ENCODE data around the gene SLIT3.
A peak's percentile ranks its signal among the peaks of the same experiment; 100 is the strongest.
"Not testable (repeated sequence)": the region's sequence is repeated elsewhere in the genome, so short reads cannot be mapped to it uniquely, and the experiment has no call there.

The SLIT3 gene

DNA sequence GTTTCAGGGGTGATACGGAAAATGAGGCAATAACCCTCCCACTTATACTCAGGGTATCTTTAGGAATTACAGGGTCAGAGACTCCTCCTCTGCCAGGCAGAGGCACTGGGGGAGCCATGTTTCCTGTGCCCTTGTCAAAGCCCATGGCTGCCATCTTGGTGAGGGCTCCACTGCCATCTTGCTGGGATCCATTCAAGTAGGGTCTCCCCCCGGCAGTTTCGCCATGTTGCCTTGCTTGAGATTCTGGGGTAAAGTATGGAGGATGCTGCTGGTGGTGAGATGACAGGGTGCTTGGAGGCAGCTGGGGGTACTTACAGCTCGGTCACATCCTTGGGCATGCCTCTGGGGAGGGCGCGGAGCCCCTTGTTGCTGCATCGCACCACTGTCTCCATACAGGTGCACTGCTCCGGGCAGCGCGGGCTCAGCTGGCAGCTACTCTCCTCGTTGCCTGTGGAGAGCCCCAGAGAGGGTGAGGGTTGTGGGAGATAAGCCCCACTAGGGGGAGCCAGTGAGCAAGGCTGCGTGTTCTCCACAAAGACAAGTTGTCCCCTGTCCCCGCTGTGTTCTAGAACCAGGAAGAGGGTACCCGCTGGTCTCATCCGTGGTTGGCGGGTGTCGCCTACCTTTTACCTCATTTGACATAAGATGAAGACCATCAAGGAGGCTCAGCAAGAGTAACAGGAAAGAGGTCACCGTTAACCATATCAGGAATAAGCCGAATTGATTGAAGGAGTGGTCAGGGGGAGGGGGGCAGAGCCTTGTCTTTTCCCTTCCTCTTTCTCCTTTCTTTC, 552.8 kb downstream of the SLIT3 start:
- DNase-seq, result peak; percentile 7

DNA sequence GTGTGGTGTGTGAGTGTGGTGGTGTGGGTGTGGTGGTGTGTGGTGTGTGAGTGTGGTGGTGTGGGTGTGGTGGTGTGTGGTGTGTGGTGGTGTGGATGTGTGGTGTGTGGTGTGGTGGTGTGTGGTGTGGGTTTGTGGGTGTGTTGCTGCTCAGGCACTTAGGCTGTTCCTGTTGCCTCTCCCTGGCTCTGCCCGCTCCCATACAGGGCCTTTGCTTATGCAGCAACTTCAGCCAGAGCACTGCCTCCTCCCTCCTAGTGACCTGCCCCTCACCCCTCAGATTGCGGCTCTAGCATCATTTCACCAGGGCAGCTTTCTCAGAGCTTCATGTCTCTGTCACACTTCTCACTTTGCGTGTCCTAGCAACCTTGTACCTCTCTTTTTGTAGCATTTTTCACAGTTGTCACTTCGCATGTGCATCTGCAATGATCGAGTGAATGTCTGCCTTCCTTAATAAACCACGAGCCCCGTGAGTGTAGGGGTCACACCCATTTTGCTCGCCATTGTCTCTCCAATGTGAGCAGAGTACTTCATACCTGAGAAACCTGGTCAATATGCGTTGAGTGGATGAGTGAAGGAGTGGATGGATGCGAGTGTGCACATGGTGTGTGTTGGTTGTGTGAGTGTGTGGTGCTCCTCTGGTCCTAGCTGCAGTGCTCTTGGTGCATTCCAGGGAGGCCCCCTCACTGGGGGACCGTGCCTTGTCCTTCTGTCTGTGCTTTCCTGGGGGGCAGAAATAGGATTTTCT, 553.9 kb downstream of the SLIT3 start:
- DNase-seq, result no peak

DNA sequence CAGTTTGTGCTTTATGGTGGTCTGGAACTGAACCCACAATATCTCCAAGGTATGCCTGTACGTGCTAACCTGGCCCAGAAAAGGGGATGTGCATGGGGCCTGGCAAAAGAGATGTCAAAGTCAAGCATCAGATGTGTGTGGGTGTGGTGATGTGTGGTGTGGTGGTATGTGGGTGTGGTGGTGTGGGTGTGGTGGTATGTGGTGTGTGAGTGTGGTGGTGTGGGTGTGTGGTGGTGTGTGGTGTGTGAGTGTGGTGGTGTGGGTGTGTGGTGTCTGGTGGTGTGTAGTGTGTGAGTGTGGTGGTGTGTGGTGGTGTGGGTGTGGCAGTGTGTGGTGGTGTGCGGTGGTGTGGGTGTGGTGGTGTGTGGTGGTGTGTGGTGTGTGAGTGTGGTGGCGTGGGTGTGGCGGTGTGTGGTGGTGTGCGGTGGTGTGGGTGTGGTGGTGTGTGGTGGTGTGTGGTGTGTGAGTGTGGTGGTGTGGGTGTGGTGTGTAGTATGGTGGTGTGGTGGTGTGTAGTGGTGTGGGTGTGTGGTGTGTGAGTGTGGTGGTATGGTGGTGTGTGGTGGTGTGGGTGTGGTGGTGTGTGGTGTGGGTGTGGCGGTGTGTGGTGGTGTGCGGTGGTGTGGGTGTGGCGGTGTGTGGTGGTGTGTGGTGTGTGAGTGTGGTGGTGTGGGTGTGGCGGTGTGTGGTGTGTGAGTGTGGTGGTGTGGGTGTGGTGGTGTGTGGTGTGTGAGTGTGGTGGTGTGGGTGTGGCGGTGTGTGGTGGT, 554.6 kb downstream of the SLIT3 start:
- DNase-seq, result not testable (repeated sequence)

DNA sequence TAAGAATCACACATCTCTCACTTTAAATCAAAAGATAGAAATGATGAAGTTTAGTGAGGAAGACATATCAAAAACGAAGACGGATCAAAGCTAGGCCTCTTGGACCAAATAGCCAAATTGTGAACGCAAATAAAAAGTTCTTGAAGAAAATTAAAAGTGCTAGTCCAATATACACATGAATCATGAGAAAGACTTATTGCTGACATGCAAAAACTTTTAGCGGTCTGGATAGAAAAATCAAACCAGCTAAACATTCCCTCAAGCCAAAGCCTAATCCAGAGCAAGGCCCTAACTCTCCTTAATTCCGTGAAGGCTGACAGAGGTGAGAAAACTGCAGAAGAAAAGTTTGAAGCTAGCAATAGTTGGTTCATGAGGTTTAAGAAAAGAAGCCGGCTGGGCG, 557.3 kb downstream of the SLIT3 start:
- no peak for DNase-seq

DNA sequence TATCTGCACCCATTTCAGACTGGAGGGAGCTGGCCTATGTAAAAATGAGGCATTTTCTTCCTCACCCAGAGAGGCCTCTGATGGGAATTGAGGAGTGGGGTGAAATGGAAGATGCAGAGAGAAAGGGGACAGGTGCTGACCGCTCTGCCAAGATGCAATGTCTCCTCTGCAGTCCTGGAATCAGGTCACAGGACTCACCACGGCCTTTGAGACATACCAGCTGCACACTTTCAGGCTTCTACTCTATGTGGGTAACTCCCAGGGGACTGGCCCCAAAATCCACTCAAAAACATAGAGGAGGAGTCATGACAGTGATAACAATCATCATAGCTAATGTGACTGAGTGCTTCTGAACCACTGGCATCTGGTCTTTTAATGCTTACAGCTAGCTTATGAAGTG, 558.6 kb downstream of the SLIT3 start:
- not testable (repeated sequence) for DNase-seq

DNA sequence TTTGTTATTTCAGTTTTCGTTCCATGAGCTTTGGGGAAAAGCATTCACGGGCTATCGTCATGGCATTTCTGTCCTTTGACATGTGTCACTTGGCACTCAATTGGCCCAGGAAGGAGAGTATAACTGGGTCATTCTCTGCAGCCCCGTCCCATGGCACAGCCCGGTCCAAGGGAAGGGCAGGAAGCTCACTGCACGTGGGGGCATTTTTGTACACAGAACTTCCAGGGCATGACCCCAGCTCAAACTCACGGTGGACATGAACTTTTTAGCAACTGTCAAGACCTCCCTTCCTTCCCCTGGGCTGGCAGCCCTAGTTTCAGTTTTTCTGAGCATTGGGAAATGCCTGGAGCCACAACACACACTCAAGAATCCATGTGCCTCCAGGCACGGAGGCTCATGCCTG, 560.1 kb downstream of the SLIT3 start:
- DNase-seq, result no peak

DNA sequence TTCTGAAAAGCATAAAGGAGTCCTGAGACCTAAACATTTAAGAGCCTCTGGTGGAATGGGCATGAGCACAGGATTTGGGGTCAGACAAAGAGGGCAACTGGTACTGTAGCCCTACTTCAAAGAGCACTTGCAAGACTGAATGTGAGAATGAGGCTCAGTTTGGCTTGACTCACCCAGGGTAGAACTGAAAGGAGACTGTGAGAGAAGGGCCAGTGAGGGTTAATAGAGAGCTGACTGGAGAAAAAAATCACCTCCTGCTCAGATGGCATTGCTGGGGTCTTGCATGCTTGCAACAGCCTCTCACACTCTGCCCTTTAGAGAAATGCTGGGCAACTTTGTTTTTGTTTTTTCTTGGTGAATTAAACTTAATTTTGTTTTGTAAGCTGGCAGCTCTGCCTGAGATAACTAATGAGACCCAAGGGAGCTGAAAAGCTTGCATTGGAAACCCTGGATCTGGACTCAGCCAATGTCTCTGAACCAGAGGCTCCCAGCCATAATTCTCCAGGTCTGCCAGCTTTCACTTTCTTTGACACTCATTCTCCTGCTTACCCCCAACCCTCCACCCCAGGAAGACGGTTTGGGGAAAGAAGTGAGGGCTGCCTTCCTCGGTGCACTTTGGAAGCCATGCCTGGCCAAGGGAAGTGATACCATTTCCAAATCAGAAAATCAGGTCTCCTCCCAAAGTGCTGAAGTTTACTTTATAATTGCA, 560.7 kb downstream of the SLIT3 start:
- no peak for DNase-seq

DNA sequence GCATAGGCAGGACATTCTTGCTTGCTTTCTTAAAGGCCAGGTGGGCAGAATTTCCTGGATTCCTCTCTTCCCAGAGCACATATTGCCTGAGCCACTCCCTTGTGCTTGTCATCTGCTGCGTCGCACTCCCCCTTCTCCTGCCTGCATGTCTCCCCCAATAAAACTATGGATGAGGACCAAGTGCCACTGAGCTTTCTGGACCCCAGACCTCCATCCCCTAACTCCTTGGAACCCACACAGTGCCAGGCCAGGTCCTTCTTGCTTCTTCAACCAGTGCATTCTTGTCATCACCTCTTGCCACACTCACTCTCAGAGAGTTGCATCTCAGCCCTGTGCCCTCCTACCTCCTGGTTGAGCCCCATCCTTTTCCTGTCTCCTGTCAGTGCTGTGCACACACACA, 563.9 kb downstream of the SLIT3 start:
- no peak for DNase-seq

DNA sequence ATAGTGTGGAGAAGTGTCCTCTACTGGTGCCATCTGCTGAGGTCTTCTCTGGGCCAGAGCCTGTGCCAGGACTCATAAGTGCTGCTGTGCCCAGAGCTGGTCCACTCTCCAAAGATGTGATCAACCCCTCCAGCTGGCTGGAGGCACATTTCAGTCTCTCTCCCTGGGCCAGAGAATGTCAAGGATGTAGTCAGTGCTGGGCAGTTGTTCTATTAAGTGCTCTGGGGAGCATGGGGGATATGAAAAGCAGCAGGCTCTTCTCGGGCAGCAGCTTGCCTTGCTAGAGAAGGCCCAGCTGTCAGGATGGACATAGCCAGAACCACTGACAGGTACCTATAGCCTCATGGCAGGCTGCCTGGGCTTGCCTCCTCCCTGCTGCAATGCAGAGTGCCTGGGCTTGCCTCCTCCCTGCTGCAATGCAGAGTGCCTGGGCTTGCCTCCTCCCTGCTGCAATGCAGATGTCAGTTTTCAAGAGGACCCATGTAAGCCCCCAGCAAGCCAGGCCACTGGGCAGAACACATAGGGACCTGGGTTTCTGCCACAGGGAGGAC, 564.6 kb downstream of the SLIT3 start:
- no peak for DNase-seq

DNA sequence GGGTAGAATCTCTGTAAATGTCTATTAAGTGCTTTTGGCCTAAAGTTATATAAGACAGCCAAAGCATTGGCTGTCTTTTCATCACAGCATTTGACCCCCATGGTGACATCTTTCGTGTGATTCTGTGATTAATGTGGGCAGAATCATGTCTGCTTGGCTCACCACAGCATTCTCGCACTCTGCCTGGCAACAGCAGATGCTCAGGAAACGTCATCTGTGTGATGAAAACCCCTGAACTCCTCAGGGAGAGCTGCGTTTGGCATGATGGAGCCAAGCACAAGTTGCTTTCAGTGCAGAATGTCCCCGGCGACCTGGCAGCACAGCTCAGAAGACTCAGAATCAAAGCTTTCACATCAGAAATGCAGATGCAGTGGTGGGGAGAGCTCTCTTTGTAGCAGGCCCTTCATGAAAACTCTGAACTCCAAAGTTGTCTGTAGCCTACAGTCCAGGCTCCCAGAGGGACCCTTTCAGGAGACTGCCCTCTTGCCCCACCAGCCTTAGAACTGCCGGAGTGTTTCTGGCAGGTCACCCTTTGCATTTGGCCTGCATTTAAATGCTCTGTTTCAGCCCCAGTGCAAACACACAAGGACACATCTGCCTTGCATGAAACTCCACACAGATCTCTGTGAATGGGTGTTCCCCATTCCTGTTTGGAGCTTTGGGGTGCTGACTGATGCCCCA, 566.2 kb downstream of the SLIT3 start:
- DNase-seq, result no peak

DNA sequence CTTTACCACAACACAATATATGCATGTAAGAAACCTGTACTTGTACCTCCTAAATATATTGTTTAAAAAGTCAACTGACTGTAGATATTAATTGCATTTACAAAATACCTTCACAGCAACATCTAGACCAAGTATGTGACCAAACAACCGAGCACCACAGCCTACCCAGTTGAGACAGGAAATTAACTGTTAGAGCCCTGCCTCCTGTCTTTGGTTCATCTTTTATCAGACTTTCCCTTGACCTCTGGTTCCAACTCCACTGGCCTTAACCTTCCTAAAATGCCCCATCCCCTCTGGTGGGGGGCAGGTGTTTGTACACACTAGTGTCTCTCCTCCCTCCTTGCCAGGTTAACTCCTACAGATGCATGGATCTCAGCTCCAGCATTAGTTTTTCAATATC, 566.8 kb downstream of the SLIT3 start:
- no peak for DNase-seq

DNA sequence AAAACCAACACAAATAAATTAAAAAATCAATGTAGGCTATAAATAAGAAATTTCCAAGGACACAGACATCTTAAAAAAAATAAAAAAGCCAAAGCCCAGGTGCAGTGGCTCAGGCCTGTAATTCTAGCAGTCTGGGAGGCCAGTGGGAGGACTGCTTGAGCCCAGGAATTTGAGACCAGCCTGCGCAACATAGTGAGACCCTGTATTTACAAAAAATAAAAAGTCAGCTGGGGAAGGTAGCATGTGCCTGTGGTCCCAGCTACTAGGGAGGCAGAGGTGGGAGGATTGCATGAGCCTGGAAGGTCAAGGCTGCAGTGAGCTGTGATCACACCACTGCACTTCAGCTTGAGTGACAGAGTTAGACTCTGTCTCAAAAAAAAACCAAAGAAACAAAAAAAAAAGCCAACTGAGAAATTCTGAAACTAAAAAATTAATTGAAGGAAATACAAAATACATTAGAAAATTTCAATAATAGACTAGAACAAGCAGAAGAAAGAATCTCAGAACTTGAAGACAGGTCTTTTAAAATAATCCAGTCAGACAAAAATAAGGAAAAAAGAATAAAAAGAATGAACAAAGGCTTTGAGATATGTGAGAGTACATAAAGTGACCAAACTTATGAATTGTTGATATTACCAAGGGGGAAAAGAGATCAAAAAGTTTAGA, 572.3 kb downstream of the SLIT3 start:
- DNase-seq, result no peak

DNA sequence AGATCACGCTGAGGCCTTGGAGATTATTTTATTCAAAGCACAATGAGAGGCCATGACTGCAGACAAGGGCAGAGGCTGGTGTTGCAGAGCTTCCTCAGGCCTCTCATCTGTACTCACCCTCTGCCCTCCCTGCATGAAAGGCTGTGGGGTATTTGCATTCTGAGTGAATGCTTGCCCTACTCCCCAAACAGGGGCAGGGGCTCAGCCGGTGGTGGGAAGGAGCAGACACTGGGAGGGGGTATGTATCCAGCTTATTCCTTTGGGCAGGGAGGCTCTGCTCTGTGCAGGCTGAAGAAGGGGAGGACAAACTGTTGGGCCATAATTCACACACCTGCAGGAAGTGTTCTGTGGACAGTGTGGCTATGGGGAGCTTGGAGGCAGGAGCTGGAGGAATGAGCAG, 573.4 kb downstream of the SLIT3 start:
- no peak for DNase-seq

DNA sequence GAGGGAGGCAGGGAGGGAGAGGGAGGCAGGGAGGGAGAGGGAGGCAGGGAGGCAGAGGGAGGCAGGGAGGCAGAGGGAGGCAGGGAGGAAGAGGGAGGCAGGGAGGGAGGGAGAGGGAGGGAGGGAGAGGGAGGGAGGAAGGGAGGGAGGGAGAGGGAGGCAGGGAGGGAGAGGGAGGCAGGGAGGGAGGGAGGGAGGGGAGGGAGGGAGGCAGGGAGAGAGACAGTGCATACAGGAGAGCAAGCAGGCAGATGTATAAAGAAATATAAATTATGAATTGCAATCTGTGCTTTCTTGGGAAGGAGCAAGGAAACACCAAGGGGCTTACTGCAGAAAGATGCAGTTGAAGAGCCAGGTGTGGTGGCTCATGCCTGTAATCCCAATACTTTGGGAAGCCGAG, 574.6 kb downstream of the SLIT3 start:
- no peak for DNase-seq

DNA sequence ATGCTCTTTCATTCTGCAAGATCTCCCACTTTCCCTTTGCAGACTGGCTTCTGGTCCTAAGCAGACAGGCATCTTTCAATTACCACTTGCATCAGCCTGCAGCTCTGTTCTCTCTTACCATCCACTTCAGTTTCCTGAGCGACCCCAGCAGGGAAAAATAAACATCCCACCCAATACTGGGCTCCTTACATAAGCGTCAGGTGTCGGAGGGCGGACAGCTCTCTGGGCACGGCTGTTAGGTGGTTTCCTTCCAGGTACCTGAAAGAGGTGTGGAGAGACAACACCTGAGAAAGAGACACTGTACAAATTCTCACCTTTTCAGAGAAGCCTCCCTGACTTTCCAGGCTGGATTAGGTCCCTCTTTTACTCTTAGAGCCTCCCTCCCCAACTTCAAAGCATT, 576.7 kb downstream of the SLIT3 start:
- no peak for DNase-seq

DNA sequence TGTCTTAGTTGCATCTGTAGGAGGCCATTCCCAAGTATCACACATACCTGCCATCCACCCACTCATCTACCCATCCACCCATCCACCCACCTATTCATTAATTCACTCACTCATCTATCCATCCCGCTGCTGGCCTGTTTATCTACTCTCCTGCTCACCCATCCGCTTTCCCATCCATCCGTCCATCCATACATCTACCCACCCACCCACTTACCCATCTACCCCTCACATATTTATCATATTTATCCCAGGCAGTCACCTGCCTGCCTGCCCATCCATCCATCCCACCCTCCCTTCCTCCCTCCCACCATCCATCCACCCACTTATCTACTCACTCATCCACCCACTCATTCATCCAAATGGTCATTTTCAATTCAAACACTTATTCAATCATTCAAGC, 577.9 kb downstream of the SLIT3 start:
- DNase-seq, result no peak

DNA sequence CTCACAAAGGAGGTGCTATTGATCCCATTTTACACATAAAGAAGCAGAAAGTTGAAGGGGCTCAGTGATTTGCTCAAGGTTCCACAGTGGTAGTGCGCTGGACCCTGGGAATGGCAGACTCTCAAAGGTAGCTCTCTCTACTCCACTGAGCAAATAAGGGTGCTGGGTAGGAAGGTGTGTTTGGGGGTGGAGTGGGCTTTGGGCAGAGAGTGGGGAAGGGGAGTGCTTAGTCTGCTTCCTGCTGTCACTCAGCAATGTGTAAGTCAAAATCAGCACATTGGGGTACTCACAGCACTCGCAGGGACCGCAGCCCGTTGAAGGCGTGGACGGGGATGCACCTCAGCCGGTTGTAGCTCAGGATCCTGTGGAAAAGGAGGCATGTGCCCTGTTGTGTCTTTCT, 579.0 kb downstream of the SLIT3 start:
- DNase-seq, result no peak

DNA sequence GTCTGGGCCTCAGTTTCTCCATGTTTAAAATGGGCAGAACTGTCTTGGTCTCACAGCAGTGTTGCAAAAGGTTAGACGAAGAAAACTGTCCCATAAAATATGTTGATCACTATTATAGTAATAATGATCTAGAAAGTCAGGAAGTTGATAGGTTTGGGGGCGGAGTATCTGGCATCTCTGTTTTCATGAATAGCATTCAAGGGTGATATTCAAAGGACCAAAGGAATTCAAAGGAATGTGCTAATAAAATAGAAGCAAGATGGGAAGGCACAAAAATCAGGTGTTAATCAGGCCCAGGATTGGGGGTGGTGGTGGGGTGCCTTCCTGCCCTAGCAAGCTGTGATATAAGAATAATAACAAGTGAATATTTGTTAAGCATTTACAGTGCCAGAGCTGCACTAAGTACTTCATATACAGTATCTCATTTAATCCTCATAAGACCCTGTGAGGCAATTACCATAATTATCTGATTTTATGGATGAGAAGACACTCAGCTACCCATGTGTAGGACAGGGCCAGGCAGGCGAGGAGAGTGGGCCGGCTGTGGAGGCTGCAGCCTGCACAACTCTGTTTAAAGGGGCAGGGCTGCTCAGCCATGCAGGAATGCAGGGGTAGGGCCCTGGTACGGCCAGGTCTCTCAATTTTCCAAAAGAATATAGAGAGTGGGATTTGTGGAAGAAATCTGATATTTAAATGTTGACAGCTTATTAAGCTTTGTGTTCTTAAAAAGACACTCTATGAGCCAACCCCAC, 579.8 kb downstream of the SLIT3 start:
- DNase-seq, result no peak

DNA sequence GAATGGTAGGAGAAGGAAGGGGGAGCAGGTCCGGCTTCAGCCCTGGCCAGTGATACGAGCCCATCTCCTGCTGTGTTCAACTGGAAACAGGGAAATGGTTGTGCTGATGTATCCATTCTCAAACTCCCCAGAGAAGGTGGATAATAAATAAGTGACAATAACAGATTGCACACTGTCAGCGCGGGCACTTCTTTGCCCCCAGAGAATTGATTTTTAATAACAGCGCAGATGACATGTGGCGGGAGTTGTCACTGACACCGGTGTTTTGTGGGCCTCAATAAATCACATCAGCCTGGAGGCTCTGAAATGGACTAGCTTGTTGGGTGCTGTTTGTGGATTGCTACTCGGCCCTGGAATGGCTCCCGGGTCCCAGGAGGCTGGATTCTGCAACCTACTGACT, 580.4 kb downstream of the SLIT3 start:
- DNase-seq, result no peak

DNA sequence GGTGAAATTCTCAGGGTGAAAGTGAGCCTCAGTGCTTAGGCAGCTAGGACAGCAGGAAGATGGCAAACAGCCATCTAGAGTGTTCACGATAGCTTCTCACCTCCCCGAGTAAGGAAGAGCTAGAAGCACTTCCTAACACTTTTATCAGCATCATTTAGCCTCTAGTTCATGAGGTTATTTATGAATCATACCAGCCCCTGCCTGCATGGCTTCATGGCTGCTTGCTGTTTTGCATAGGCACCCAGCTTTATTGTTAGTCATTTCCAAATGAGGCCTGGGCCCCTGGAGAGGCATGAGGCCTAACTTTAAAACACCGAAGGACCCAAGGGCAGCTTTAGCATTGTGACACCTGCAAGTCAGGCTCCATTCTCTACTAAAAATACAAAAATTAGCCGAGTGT, 586.9 kb downstream of the SLIT3 start:
- DNase-seq, result no peak

DNA sequence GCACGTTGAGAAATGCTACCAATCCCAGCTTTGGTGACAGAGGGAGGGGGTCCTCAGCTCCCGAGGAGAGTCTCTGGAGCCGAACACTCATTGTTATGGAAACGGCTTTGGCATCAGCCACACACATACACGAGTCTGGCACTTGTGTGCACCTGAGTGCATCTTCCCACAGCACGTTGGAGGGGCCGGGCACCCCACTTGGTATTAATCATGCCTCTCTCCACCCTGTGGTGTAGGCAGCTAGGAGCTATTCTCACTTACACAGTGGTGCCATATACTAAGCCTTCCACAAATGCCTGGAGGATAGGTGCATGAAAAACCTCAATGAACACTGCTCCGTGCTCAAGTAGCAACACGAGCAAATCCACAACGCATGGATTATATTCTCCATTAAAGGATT, 587.9 kb downstream of the SLIT3 start:
- DNase-seq, result no peak

Data from stimulated activated CD4-positive, alpha-beta T cell treated with anti-CD3 and anti-CD28 coated beads, Interleukin-4, amount 100 ng/mL, for 1 hour (primary cell).